Mesendoderm (in vitro differentiated cells): ENCODE data around the gene ACAT1.
"Not testable (repeated sequence)": the region's sequence is repeated elsewhere in the genome, so short reads cannot be mapped to it uniquely, and the experiment has no call there.

Experiments used
- DNase-seq: peaks from one replicate; pipeline ENCODE4 v3.0.0; 2013
- H2AK5ac ChIP-seq: 2 replicates; pipeline ENCODE4 v1.6.1; 2013; ENCODE audit warnings: low read length, inconsistent platforms
- H2BK120ac ChIP-seq: 2 replicates; pipeline ENCODE4 v1.6.1; 2013; ENCODE audit warnings: low read depth, mild to moderate bottlenecking, low read length, moderate library complexity, mixed read lengths
- H2BK15ac ChIP-seq: replicated peaks from 2 replicates; pipeline ENCODE4 v1.6.1; 2013; ENCODE audit warnings: low read depth, mild to moderate bottlenecking, moderate library complexity
- H2BK5ac ChIP-seq: 2 replicates; pipeline ENCODE4 v1.6.1; 2013; ENCODE audit warnings: low read length, inconsistent platforms
- H3K18ac ChIP-seq: 2 replicates; pipeline ENCODE4 v1.6.1; 2013; ENCODE audit warnings: mild to moderate bottlenecking, low read length, mixed read lengths
- H3K23ac ChIP-seq: one replicate; pipeline ENCODE4 v1.6.1; 2013; ENCODE audit warnings: low read length
- H3K27ac ChIP-seq: 2 replicates; pipeline ENCODE4 v1.5.1; 2013; ENCODE audit warnings: low read depth, mild to moderate bottlenecking, inconsistent platforms, low read length, moderate library complexity
- H3K27me3 ChIP-seq: 2 replicates; pipeline ENCODE4 v1.6.1; 2013; ENCODE audit warnings: low read length, control low read depth, mild to moderate bottlenecking, inconsistent platforms; ENCODE audit not compliant: insufficient read depth, poor library complexity
- H3K36me3 ChIP-seq: 2 replicates; pipeline ENCODE4 v1.6.1; 2013; ENCODE audit warnings: low read length, inconsistent platforms; ENCODE audit not compliant: control insufficient read depth, insufficient read depth
- H3K4ac ChIP-seq: one replicate; pipeline ENCODE4 v1.6.1; 2013; ENCODE audit warnings: low read depth, mild to moderate bottlenecking, low read length, moderate library complexity
- H3K4me1 ChIP-seq: 2 replicates; pipeline ENCODE4 v1.6.1; 2013; ENCODE audit warnings: low read depth, low read length, inconsistent platforms; ENCODE audit not compliant: control insufficient read depth
- H3K4me2 ChIP-seq: 2 replicates; pipeline ENCODE4 v1.6.1; 2013; ENCODE audit warnings: low read length
- H3K4me3 ChIP-seq: 2 replicates; pipeline ENCODE4 v1.5.1; 2013; ENCODE audit warnings: mild to moderate bottlenecking, low read length
- H3K56ac ChIP-seq: one replicate; pipeline ENCODE4 v1.6.1; 2013; ENCODE audit warnings: low read length
- H3K79me1 ChIP-seq: 2 replicates; pipeline ENCODE4 v1.6.1; 2013; ENCODE audit warnings: low read length, inconsistent platforms
- H3K79me2 ChIP-seq: 2 replicates; pipeline ENCODE4 v1.6.1; 2013; ENCODE audit warnings: mild to moderate bottlenecking, low read length; ENCODE audit not compliant: control insufficient read depth, insufficient read depth
- H3K9ac ChIP-seq: 2 replicates; pipeline ENCODE4 v1.6.1; 2013; ENCODE audit warnings: low read length, inconsistent platforms
- H4K5ac ChIP-seq: one replicate; pipeline ENCODE4 v1.6.1; 2013; ENCODE audit warnings: low read length
- H4K8ac ChIP-seq: one replicate; pipeline ENCODE4 v1.6.1; 2013; ENCODE audit warnings: low read depth, mild to moderate bottlenecking, control low read depth, low read length, moderate library complexity
- WGBS: extraction: QIAGEN DNeasy Blood & Tissue Kit; methylation state at CpG from one replicate; pipeline ENCODE4 v1.1.7; 2013; ENCODE audit warnings: low lambda C conversion rate, missing lambda C conversion rate; ENCODE audit not compliant: insufficient coverage; ENCODE audit errors: extremely low coverage; 5-methylcytosine and 5-hydroxymethylcytosine counted together

Gene ACAT1

GRCh38 chr11:108148556-108148955, 27.2 kb downstream of the ACAT1 start:
- no peak overlapping the region for H2BK15ac ChIP-seq
- H3K27ac ChIP-seq: no peak overlapping the region
- no peak overlapping the region for H3K18ac ChIP-seq
- no CpG with 5 or more reads among the region's 3 CpGs for WGBS
- no peak overlapping the region for H3K9ac ChIP-seq
- DNase-seq: no peak
- H3K79me2 ChIP-seq: no peaks in the 10 kb centered on the region
- H3K4me1 ChIP-seq: no peaks in the 10 kb centered on the region
- no peak overlapping the region for H3K4ac ChIP-seq
- no peaks in the 10 kb centered on the region for H3K27me3 ChIP-seq
- H3K36me3 ChIP-seq: no peaks in the 10 kb centered on the region
- H3K4me3 ChIP-seq: no peak overlapping the region
- no peak overlapping the region for H4K8ac ChIP-seq
- H2BK120ac ChIP-seq: no peak overlapping the region
- H2BK5ac ChIP-seq: no peak overlapping the region
- H2AK5ac ChIP-seq: no peak overlapping the region
- no peak overlapping the region for H4K5ac ChIP-seq
- no peaks in the 10 kb centered on the region for H3K79me1 ChIP-seq
- no peak overlapping the region for H3K4me2 ChIP-seq
- no peak overlapping the region for H3K23ac ChIP-seq
- no peak overlapping the region for H3K56ac ChIP-seq

- no peak overlapping the region for H2BK15ac ChIP-seq
- H3K18ac ChIP-seq: no peak overlapping the region
- no peak overlapping the region for H3K4me3 ChIP-seq
- H4K8ac ChIP-seq: no peak overlapping the region
- H3K36me3 ChIP-seq: no peaks in the 10 kb centered on the region
- no peak overlapping the region for H2AK5ac ChIP-seq
- H3K9ac ChIP-seq: no peak overlapping the region
- no peak overlapping the region for H4K5ac ChIP-seq
- H3K56ac ChIP-seq: no peak overlapping the region
- H3K4me1 ChIP-seq: no peaks in the 10 kb centered on the region
- no peak overlapping the region for H3K23ac ChIP-seq
- no peak overlapping the region for H3K27ac ChIP-seq
- H3K79me2 ChIP-seq: no peaks in the 10 kb centered on the region
- H2BK5ac ChIP-seq: no peak overlapping the region
- WGBS: no CpG with 5 or more reads among the region's 2 CpGs
- DNase-seq: no peak
- H2BK120ac ChIP-seq: no peak overlapping the region
- H3K79me1 ChIP-seq: no peaks in the 10 kb centered on the region
- H3K4ac ChIP-seq: no peak overlapping the region
- H3K27me3 ChIP-seq: no peaks in the 10 kb centered on the region
- H3K4me2 ChIP-seq: no peak overlapping the region
Observed at GRCh38 chr11:108154591-108154990, 33.2 kb downstream of the ACAT1 start.

GRCh38 chr11:108160970-108161566, 39.7 kb downstream of the ACAT1 start:
- no peak overlapping the region for H3K4me2 ChIP-seq
- H3K27me3 ChIP-seq: no peaks in the 10 kb centered on the region
- H2BK120ac ChIP-seq: no peak overlapping the region
- peaks cover 2% of the 10 kb centered on the region for H3K36me3 ChIP-seq
- H3K4me3 ChIP-seq: no peak overlapping the region
- H3K79me1 ChIP-seq: no peaks in the 10 kb centered on the region
- no peak overlapping the region for H2BK15ac ChIP-seq
- H2BK5ac ChIP-seq: no peak overlapping the region
- no peak overlapping the region for H3K27ac ChIP-seq
- no peak overlapping the region for H2AK5ac ChIP-seq
- no peak overlapping the region for H3K4ac ChIP-seq
- H3K18ac ChIP-seq: no peak overlapping the region
- DNase-seq: no peak
- H3K4me1 ChIP-seq: no peaks in the 10 kb centered on the region
- H3K23ac ChIP-seq: no peak overlapping the region
- H3K9ac ChIP-seq: no peak overlapping the region
- H4K5ac ChIP-seq: no peak overlapping the region
- no peak overlapping the region for H3K56ac ChIP-seq
- no peaks in the 10 kb centered on the region for H3K79me2 ChIP-seq
- H4K8ac ChIP-seq: no peak overlapping the region
- WGBS: no CpG with 5 or more reads among the region's 5 CpGs

GRCh38 chr11:108162878-108163277, 41.5 kb downstream of the ACAT1 start:
- H3K79me2 ChIP-seq, H3K4me2 ChIP-seq, H3K56ac ChIP-seq, H4K8ac ChIP-seq, H3K23ac ChIP-seq, H3K4me1 ChIP-seq, H3K27me3 ChIP-seq, H2BK5ac ChIP-seq, H3K36me3 ChIP-seq, H2BK120ac ChIP-seq, H3K4ac ChIP-seq, H4K5ac ChIP-seq, H2AK5ac ChIP-seq, H3K27ac ChIP-seq, H3K79me1 ChIP-seq, H3K9ac ChIP-seq, H2BK15ac ChIP-seq, DNase-seq, H3K4me3 ChIP-seq, H3K18ac ChIP-seq: not testable (repeated sequence)
- no CpG with 5 or more reads among the region's 6 CpGs for WGBS

GRCh38 chr11:108167624-108168023, 46.3 kb downstream of the ACAT1 start:
- Histone ChIP-seq H3K9ac (no peak overlapping the region), H3K4me2 (no peak overlapping the region), H2BK120ac (no peak overlapping the region), H2BK5ac (no peak overlapping the region), H4K8ac (no peak overlapping the region), H3K79me1 (peaks cover 2% of the 10 kb centered on the region), H3K27ac (no peak overlapping the region), H3K4me3 (no peak overlapping the region), H2AK5ac (no peak overlapping the region), H3K23ac (no peak overlapping the region), H3K36me3 (peaks cover 9% of the 10 kb centered on the region), H4K5ac (no peak overlapping the region), H3K27me3 (no peaks in the 10 kb centered on the region), H3K18ac (no peak overlapping the region), H3K56ac (no peak overlapping the region), H2BK15ac (no peak overlapping the region), H3K4me1 (no peaks in the 10 kb centered on the region), H3K79me2 (no peaks in the 10 kb centered on the region), H3K4ac (no peak overlapping the region)
- DNase-seq: no peak

- H2BK15ac ChIP-seq: no peak overlapping the region
- H3K4me1 ChIP-seq: no peaks in the 10 kb centered on the region
- H3K79me1 ChIP-seq: peaks cover 2% of the 10 kb centered on the region
- no peak overlapping the region for H3K4me3 ChIP-seq
- H3K27me3 ChIP-seq: no peaks in the 10 kb centered on the region
- no peak overlapping the region for H3K56ac ChIP-seq
- no peak overlapping the region for H2BK120ac ChIP-seq
- no peak overlapping the region for H3K4me2 ChIP-seq
- no peak overlapping the region for H3K9ac ChIP-seq
- no peak overlapping the region for H3K27ac ChIP-seq
- H2AK5ac ChIP-seq: no peak overlapping the region
- H4K8ac ChIP-seq: no peak overlapping the region
- no peak for DNase-seq
- no peak overlapping the region for H3K4ac ChIP-seq
- H3K18ac ChIP-seq: no peak overlapping the region
- H3K23ac ChIP-seq: no peak overlapping the region
- H4K5ac ChIP-seq: no peak overlapping the region
- H3K36me3 ChIP-seq: peaks cover 9% of the 10 kb centered on the region
- no peaks in the 10 kb centered on the region for H3K79me2 ChIP-seq
- WGBS: 100% methylated on average over 1 of the region's 2 CpGs
- H2BK5ac ChIP-seq: no peak overlapping the region
Observed at GRCh38 chr11:108170184-108170583, 48.8 kb downstream of the ACAT1 start.
